Loucy (cell line): Measurements from ENCODE around the gene PRRC2C.

ENCODE experiments used
- CTCF ChIP-seq: fragments of 200-600 bp; sonication (generic); conservative IDR thresholded peaks from 2 replicates; pipeline ENCODE4 v1.5.1; 2014; ENCODE audit warnings: mild to moderate bottlenecking, antibody characterized with exemption, low read length
- EZH2phosphoT487 ChIP-seq: fragments of 200-600 bp; IDR thresholded peaks from 2 replicates; pipeline ENCODE4 v1.6.1; 2018; ENCODE audit warnings: antibody characterized with exemption, mild to moderate bottlenecking, moderate library complexity, borderline replicate concordance

GRCh38 chr1:171625225-171625624 is 139.9 kb downstream of the PRRC2C start:
- TF ChIP-seq CTCF = no peak
- no peak for TF ChIP-seq EZH2phosphoT487
